KMS-11 (cell line): ENCODE measurements around the gene PHLDB3.

Experiments
- H2AFZ ChIP-seq: fragments of 200-600 bp; sonication (generic); 2 replicates; pipeline ENCODE4 v1.6.1; 2016; ENCODE audit warnings: antibody characterized with exemption, mixed run types, low read depth
- H3K27ac ChIP-seq: fragments of 200-600 bp; sonication (generic); 2 replicates; pipeline ENCODE4 v1.6.1; 2016; ENCODE audit warnings: mild to moderate bottlenecking, mixed run types
- H3K27me3 ChIP-seq: fragments of 200-600 bp; sonication (generic); 2 replicates; pipeline ENCODE4 v1.6.1; 2017; ENCODE audit warnings: mild to moderate bottlenecking, low read depth, mixed run types, moderate library complexity; ENCODE audit not compliant: insufficient read depth
- H3K36me3 ChIP-seq: fragments of 200-600 bp; sonication (generic); 2 replicates; pipeline ENCODE4 v1.6.1; 2017; ENCODE audit warnings: mild to moderate bottlenecking, mixed run types; ENCODE audit not compliant: insufficient read depth
- H3K4me1 ChIP-seq: fragments of 200-600 bp; sonication (generic); 2 replicates; pipeline ENCODE4 v1.6.1; 2016; ENCODE audit warnings: mild to moderate bottlenecking, low read depth, mixed run types; ENCODE audit not compliant: poor library complexity, severe bottlenecking
- H3K4me2 ChIP-seq: fragments of 200-600 bp; sonication (generic); 2 replicates; pipeline ENCODE4 v1.7.0; 2016; ENCODE audit warnings: mild to moderate bottlenecking, mixed run types
- H3K4me3 ChIP-seq: fragments of 200-600 bp; sonication (generic); IDR thresholded peaks from 2 replicates; pipeline ENCODE4 v1.6.1; 2017; ENCODE audit warnings: low read depth, low read length, mixed read lengths; ENCODE audit not compliant: insufficient read depth
- H3K79me2 ChIP-seq: fragments of 200-600 bp; sonication (generic); 2 replicates; pipeline ENCODE4 v1.6.1; 2016; ENCODE audit warnings: low read depth, mixed run types; ENCODE audit not compliant: insufficient read depth
- H3K9ac ChIP-seq: fragments of 200-600 bp; sonication (generic); 2 replicates; pipeline ENCODE4 v1.6.1; 2016; ENCODE audit warnings: mild to moderate bottlenecking, mixed run types
- H4K20me1 ChIP-seq: fragments of 200-600 bp; sonication (generic); 2 replicates; pipeline ENCODE4 v1.6.1; 2016; ENCODE audit warnings: mild to moderate bottlenecking, mixed run types; ENCODE audit not compliant: insufficient read depth
- TF ChIP-seq, protein P1 (sequence below): fragments of 200-600 bp; sonication (generic); conservative IDR thresholded peaks from 2 replicates; pipeline ENCODE4 v1.6.1; 2017; ENCODE audit warnings: low read depth, mild to moderate bottlenecking, antibody characterized with exemption, low read length, moderate library complexity, mixed read lengths

Gene PHLDB3

DNA sequence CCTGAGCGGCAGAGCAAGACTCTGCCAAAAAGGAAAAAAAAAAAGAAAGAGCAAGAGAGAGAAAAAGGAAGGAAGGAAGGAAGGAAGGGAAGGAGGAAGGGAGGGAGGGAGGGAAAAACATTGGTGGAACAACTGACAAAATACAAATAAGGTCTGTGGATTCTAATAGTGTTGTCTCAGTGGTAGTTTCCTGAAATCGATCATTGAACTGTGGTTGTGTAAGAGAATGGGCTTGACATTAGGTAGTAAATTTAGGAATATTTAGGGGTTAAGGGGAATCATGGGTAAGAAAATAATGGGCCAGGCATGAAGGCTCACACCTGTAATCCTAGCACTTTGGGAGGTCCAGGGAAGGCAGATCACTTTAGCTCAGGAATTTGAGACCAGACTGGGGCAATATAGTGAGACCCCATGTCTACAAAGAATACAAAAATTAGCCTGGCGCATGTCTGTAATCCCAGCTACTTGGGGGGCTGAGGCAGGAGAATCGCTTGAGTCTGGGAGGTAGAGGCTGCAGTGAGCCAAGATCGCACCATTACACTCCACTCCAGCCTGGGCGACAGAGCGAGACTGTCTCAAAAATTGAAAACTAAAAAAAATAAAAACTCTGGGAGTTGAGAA, 14.5 kb downstream of the PHLDB3 start:
- H3K9ac ChIP-seq, result no peak overlapping the region
- H4K20me1 ChIP-seq, result no peaks in the 10 kb centered on the region
- H3K4me1 ChIP-seq, result no peaks in the 10 kb centered on the region
- no peak overlapping the region for H3K27ac ChIP-seq
- H3K79me2 ChIP-seq, result no peaks in the 10 kb centered on the region
- no peaks in the 10 kb centered on the region for H3K27me3 ChIP-seq
- no peaks in the 10 kb centered on the region for H3K36me3 ChIP-seq
- H3K4me2 ChIP-seq, result no peak overlapping the region
- TF ChIP-seq, protein P1, sequence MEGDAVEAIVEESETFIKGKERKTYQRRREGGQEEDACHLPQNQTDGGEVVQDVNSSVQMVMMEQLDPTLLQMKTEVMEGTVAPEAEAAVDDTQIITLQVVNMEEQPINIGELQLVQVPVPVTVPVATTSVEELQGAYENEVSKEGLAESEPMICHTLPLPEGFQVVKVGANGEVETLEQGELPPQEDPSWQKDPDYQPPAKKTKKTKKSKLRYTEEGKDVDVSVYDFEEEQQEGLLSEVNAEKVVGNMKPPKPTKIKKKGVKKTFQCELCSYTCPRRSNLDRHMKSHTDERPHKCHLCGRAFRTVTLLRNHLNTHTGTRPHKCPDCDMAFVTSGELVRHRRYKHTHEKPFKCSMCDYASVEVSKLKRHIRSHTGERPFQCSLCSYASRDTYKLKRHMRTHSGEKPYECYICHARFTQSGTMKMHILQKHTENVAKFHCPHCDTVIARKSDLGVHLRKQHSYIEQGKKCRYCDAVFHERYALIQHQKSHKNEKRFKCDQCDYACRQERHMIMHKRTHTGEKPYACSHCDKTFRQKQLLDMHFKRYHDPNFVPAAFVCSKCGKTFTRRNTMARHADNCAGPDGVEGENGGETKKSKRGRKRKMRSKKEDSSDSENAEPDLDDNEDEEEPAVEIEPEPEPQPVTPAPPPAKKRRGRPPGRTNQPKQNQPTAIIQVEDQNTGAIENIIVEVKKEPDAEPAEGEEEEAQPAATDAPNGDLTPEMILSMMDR, result no peak
- no peak overlapping the region for H3K4me3 ChIP-seq
- H2AFZ ChIP-seq, result no peak overlapping the region

DNA sequence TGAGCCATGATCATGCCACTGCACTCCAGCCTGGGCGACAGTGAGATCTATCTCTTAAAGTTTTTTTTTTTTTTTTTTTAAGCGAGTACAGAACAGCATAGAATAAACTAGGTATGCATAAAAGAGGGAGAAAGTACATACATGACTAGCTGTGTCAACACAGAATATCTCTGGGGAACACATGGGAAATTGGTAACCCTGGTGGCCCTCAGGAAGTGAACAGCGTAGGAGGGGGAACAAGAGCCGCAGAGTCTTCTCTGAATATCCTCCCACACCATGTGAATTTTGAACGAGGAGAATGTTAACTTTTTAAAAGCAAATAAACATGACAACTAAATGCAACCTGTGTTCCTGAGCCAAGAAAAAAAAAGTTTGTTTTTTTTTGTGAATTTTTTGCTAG, 15.2 kb downstream of the PHLDB3 start:
- TF ChIP-seq, protein P1, result no peak
- Histone ChIP-seq H3K79me2 (no peaks in the 10 kb centered on the region), H3K4me1 (no peaks in the 10 kb centered on the region), H3K4me2 (no peak overlapping the region), H3K9ac (no peak overlapping the region), H3K27ac (no peak overlapping the region), H3K36me3 (no peaks in the 10 kb centered on the region), H2AFZ (no peak overlapping the region), H3K27me3 (no peaks in the 10 kb centered on the region), H4K20me1 (no peaks in the 10 kb centered on the region), H3K4me3 (no peak overlapping the region)

GRCh38 chr19:43488179-43488578, 16.4 kb downstream of the PHLDB3 start:
- TF ChIP-seq, protein P1, result no peak
- Histone ChIP-seq H3K4me2 (no peak overlapping the region), H3K9ac (no peak overlapping the region), H3K79me2 (no peaks in the 10 kb centered on the region), H3K27me3 (no peaks in the 10 kb centered on the region), H2AFZ (no peak overlapping the region), H3K4me3 (no peak overlapping the region), H3K4me1 (no peaks in the 10 kb centered on the region), H3K36me3 (no peaks in the 10 kb centered on the region), H4K20me1 (no peaks in the 10 kb centered on the region), H3K27ac (no peak overlapping the region)

GRCh38 chr19:43486412-43486811, 18.1 kb downstream of the PHLDB3 start:
- no peaks in the 10 kb centered on the region for H4K20me1 ChIP-seq

More at GRCh38 chr19:43486412-43486811, 18.1 kb downstream of the PHLDB3 start:
- Histone ChIP-seq H3K4me2 (no peak overlapping the region), H3K79me2 (no peaks in the 10 kb centered on the region), H3K36me3 (no peaks in the 10 kb centered on the region), H2AFZ (no peak overlapping the region), H3K27me3 (no peaks in the 10 kb centered on the region), H3K9ac (no peak overlapping the region), H3K27ac (no peak overlapping the region), H3K4me3 (no peak overlapping the region), H3K4me1 (no peaks in the 10 kb centered on the region)
- TF ChIP-seq, protein P1, result no peak
